HepG2 (cell line): ENCODE measurements around the gene PRKN.

Experiments
- MEIS1 ChIP-seq: sonication (generic); formaldehyde crosslinking; IDR thresholded peaks from 2 replicates; pipeline ENCODE4 v1.9.0; 2021; ENCODE audit warnings: mild to moderate bottlenecking, missing genetic modification reagents, moderate library complexity, borderline replicate concordance
- TF ChIP-seq, protein P1 (sequence below): sonication (generic); formaldehyde crosslinking; conservative IDR thresholded peaks from 2 replicates; pipeline ENCODE4 v1.4.0; 2020; ENCODE audit warnings: missing genetic modification reagents

DNA sequence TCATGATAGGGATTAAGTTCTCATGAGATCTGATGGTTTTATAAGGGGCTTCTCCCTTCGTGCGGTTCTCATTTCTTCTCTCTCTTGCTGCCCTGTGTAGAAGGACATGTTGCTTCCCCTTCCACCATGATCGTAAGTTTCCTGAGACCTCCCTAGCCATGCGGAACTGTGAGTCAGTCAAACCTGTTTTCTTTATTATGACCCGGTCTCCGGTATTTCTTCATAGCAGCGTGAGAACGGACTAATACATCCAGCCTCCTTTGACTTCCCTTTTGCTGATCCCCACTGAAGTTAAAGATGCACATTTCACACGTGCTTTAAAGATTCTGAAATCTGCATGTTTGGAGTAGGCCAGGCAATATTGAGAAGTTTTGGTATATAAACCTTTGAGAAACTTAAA is 543.1 kb downstream of the PRKN start:
- TF ChIP-seq, protein P1, sequence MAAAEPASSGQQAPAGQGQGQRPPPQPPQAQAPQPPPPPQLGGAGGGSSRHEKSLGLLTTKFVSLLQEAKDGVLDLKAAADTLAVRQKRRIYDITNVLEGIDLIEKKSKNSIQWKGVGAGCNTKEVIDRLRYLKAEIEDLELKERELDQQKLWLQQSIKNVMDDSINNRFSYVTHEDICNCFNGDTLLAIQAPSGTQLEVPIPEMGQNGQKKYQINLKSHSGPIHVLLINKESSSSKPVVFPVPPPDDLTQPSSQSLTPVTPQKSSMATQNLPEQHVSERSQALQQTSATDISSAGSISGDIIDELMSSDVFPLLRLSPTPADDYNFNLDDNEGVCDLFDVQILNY (CRISPR knock-in tag): no peak
- no peak for TF ChIP-seq MEIS1
